Measurements from ENCODE around the gene C2CD2. TPM values are rescaled to one million over a fixed set of nuclear protein-coding genes. Genes with fewer than 3 reads are reported as not detected.

The C2CD2 gene
- total and polyA plus RNA-seq, 10 of the 15 experiments (the other 5 are each of a cell fraction or from before 2014, with no cell fraction given), result 2.2 to 30.9 (median 9.9) TPM

DNA sequence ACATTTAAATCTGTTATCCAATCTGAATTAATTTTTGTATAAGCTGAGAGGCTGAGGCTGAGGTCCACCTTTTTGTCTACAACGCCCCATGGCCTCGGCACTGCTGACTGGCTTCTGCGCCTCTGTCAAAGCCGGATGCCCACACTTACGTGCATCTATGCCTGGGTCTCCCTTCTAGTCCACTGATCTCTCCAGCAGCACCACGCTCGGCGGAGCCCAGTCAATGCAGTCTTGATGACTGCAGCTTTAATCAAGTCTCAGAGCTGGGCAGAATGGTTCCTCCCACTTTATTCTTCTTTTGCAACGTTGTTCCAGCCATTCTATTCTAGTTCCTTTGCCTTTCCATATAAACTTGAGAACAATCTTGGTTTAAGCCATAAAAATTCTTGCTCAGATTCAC is 84.0 kb downstream of the C2CD2 start:
- no TSS peak for BruUV-seq (replicated peaks)
- no peak overlapping the region for H2AFZ ChIP-seq (ENCODE audit: control insufficient read depth, low read depth, low read length)
- 94% methylated on average over 9 of the region's 9 CpGs for WGBS (ENCODE audit: insufficient coverage, insufficient replicate concordance, low lambda C conversion rate, missing lambda C conversion rate)
- no peak overlapping the region for H3K4me3 ChIP-seq
- H3K36me3 ChIP-seq (ENCODE audit: control insufficient read depth in 2 of 2, insufficient read depth in 2 of 2, low read length in 1 of 2), result no peaks in the 10 kb centered on the region; a peak in 1 of 4 replicates
- ChIA-PET RAD21 (ENCODE audit: unreplicated experiment) (interaction anchor here (1.2 kb wide), 1 partner anchor 248 kb away, joined by 4 read pairs; no protein-coding TSS in a partner anchor), SMC1A (ENCODE audit: uncharacterized antibody, unreplicated experiment) (interaction anchor here (3.3 kb wide), 1 partner anchor 8 kb away, joined by 14 read pairs; no protein-coding TSS in a partner anchor), POLR2A (no interaction called here), CTCF (interaction anchor here (1.2 kb wide), 2 partner anchors 8 to 248 kb away, joined by 3 read pairs; no protein-coding TSS in a partner anchor)
- H4K20me1 ChIP-seq (ENCODE audit: control insufficient read depth, insufficient read depth), result no peaks in the 10 kb centered on the region
- ATAC-seq (no peak), DNase-seq (ENCODE audit: low read depth, low spot score) (no peak), FAIRE-seq (no peak)
- H3K27ac ChIP-seq (ENCODE audit: control insufficient read depth, insufficient read depth), result no peak overlapping the region
- H3K4me1 ChIP-seq (ENCODE audit: control insufficient read depth, insufficient read depth, low read length), result peaks cover 55% of the 10 kb centered on the region
- TF ChIP-seq, protein P1, sequence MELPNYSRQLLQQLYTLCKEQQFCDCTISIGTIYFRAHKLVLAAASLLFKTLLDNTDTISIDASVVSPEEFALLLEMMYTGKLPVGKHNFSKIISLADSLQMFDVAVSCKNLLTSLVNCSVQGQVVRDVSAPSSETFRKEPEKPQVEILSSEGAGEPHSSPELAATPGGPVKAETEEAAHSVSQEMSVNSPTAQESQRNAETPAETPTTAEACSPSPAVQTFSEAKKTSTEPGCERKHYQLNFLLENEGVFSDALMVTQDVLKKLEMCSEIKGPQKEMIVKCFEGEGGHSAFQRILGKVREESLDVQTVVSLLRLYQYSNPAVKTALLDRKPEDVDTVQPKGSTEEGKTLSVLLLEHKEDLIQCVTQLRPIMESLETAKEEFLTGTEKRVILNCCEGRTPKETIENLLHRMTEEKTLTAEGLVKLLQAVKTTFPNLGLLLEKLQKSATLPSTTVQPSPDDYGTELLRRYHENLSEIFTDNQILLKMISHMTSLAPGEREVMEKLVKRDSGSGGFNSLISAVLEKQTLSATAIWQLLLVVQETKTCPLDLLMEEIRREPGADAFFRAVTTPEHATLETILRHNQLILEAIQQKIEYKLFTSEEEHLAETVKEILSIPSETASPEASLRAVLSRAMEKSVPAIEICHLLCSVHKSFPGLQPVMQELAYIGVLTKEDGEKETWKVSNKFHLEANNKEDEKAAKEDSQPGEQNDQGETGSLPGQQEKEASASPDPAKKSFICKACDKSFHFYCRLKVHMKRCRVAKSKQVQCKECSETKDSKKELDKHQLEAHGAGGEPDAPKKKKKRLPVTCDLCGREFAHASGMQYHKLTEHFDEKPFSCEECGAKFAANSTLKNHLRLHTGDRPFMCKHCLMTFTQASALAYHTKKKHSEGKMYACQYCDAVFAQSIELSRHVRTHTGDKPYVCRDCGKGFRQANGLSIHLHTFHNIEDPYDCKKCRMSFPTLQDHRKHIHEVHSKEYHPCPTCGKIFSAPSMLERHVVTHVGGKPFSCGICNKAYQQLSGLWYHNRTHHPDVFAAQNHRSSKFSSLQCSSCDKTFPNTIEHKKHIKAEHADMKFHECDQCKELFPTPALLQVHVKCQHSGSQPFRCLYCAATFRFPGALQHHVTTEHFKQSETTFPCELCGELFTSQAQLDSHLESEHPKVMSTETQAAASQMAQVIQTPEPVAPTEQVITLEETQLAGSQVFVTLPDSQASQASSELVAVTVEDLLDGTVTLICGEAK (IDR thresholded peaks at IDR 0.05; ENCODE audit: borderline replicate concordance), result no peak
- TF ChIP-seq ATF7 (IDR thresholded peaks at IDR 0.05; ENCODE audit: low read depth) (no peak), SMARCA5 (IDR thresholded peaks at IDR 0.05) (no peak)
- H3K79me2 ChIP-seq (ENCODE audit: control insufficient read depth, insufficient read depth, low read length), result peaks cover 27% of the 10 kb centered on the region
- no peaks in the 10 kb centered on the region for H3K9me3 ChIP-seq (replicated peaks; ENCODE audit: control insufficient read depth, insufficient read depth, low read length)
- intact Hi-C loops (cut with micrococcal nuclease; ENCODE audit: unreplicated experiment), result loop anchor here (2.0 to 10.0 kb wide), 2 partner anchors 193 to 505 kb away; partner anchors contain the start of gene MX2
- in situ Hi-C loops (cut with MboI), result no loop called here
- H3K9ac ChIP-seq (ENCODE audit: control insufficient read depth, insufficient read depth, low read length), result no peak overlapping the region
- H3K27me3 ChIP-seq (replicated peaks in 1 of 2; ENCODE audit: control insufficient read depth in 2 of 2, insufficient read depth in 2 of 2, low read length in 1 of 2), result no peaks in the 10 kb centered on the region
- H3K4me2 ChIP-seq (ENCODE audit: control insufficient read depth, insufficient read depth), result no peak overlapping the region

Data from GM12878 (cell line).